ENCODE results near the gene RNF4. TPM values are rescaled to one million over a fixed set of nuclear protein-coding genes. Genes with fewer than 3 reads are reported as not detected.

The RNF4 gene
- total and polyA plus RNA-seq, 5 experiments from 2014 or later = 59.8 to 100 (median 88.3) TPM

DNA sequence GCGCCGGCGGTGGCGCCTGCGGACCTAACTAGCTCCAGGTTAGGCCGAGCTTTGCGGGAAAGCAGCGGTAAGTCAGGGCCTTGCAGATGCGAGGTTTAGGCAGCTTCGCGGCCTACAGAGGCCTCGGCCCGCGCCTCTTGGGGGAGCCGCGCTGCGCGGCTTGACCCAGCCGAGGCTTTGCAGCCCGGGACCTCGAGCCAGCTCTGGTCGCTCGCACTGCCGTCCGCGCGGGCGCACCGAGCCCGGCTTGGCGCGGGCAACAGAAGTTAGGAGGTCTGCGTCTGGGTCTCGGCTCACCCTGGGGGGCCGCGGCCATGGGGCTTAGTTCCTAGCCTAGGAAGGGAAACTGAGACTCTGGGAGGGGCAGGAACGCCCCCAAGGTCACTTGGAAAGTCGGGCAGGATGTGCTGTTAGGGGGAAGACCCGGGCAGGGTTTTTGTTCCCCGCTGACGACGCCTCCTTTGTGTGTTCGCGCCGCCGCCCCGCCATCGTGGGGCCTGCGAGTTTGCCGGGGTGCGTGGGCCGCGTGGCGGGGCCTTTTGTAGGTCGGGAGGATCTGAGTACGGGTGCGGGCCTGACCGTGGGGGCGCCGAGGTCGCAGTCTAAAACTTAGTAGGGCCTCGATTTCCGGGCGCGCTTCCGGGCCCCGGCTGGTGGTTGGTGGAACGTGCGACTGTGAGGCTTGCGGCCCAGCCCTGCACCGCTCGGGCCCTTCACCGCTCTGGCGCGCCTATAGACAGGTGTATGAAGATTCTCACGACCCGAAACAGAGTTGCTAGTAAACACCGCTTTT is 482 bp downstream of the RNF4 start:
- Mint-ChIP-seq H3K4me1 (peaks cover 23 to 65% (median 51%) of the 10 kb centered on the region in 4 donors), H3K36me3 (peaks cover 0 to 44% (median 13%) of the 10 kb centered on the region in 3 donors), H3K27me3 (no peaks in the 10 kb centered on the region), H3K27ac (peak overlapping the region; percentile 93 to 99 (median 98)), H3K4me3 (peak overlapping the region; percentile 92 to 98 (median 96)), H3K9me3 (no peaks in the 10 kb centered on the region)
- ATAC-seq = peak; percentile 60 to 65
- peak; percentile 63 to 87 (median 74) for DNase-seq
- POLR2A ChIA-PET = interaction anchor here (0.6 to 3.7 kb wide), 23 partner anchors 9 to 746 kb away, joined by 3 to 46 read pairs (median 4); partner anchors contain the start of genes CFAP99, FAM193A, HAUS3 and MXD4

GRCh38 chr4:2470791-2471190 is 1.9 kb downstream of the RNF4 start:
- H3K36me3 Mint-ChIP-seq = peaks cover 0 to 53% (median 14%) of the 10 kb centered on the region in 3 donors
- ATAC-seq (no peak), DNase-seq (peak in 1 of 10 donors; percentile 28)
- H3K9me3 Mint-ChIP-seq = no peaks in the 10 kb centered on the region
- POLR2A ChIA-PET = interaction anchor here (0.9 to 3.7 kb wide), 5 partner anchors 8 to 66 kb away, joined by 3 to 46 read pairs (median 4); partner anchors contain the start of gene FAM193A
- H3K4me3 Mint-ChIP-seq = peak overlapping the region; percentile 92 to 98 (median 96)
- H3K27me3 Mint-ChIP-seq = no peaks in the 10 kb centered on the region
- H3K4me1 Mint-ChIP-seq = peaks cover 26 to 77% (median 60%) of the 10 kb centered on the region in 4 donors
- H3K27ac Mint-ChIP-seq = peak overlapping the region; percentile 93 to 99 (median 98)

DNA sequence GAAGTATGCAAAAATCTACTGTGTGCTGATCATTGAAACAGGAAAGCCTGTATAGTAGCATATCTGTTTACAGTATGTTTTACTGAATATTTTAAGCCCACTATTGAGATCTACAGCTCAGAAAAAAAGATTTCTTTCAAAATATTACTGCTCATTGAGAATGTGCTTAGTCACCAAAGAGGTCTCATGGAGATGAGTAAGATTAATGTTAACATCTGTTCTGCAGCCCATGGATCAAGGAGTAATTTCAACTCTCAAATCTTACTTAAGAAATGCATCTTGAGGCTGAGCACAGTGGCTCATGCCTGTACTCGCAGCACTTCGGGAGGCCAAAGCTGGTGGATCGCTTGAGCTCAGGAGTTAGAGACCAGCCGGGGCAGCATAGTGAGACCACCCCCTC is 3.3 kb downstream of the RNF4 start:
- Mint-ChIP-seq H3K27ac (peak overlapping the region in 9 of 10 donors; percentile 22 to 99 (median 93)), H3K27me3 (no peaks in the 10 kb centered on the region), H3K4me1 (peaks cover 31 to 86% (median 72%) of the 10 kb centered on the region in 4 donors), H3K9me3 (no peaks in the 10 kb centered on the region), H3K4me3 (peak overlapping the region in 5 of 10 donors; percentile 5 to 98 (median 19)), H3K36me3 (peaks cover 0 to 65% (median 15%) of the 10 kb centered on the region in 3 donors)
- peak in 1 of 10 donors; percentile 36 for DNase-seq
- POLR2A ChIA-PET = interaction anchor here (0.7 kb wide), 1 partner anchor 108 kb away, joined by 3 read pairs; no protein-coding TSS in a partner anchor
- ATAC-seq = no peak

DNA sequence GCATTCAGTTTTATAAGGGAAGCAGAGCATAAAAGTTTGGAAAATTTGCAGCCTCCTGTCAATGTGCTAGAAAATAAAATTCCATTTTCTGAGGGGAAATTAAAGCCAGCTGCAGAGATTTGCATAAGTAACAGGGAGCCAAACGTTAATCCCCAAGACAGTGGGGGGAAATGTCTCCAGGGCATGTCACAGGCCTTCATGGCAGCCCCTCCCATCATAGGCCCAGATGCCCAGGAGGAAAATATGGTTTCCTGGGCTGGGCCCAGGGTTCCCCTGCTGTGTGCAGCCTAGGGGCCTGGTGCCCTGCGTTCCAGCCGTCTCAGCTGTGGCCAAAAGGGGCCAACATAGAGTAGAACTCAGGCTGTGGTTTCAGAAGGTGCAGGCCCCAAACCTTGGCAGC is 9.3 kb downstream of the RNF4 start:
- Mint-ChIP-seq H3K36me3 (peaks cover 0 to 73% (median 4%) of the 10 kb centered on the region in 3 donors), H3K27me3 (no peaks in the 10 kb centered on the region), H3K4me1 (peaks cover 50 to 97% (median 88%) of the 10 kb centered on the region in 4 donors), H3K27ac (peak overlapping the region in 9 of 10 donors; percentile 7 to 83 (median 63)), H3K4me3 (peak overlapping the region in 9 of 10 donors; percentile 41 to 71 (median 55)), H3K9me3 (no peaks in the 10 kb centered on the region)
- no peak for ATAC-seq
- POLR2A ChIA-PET = interaction anchor here (1.1 kb wide), 1 partner anchor 8 kb away, joined by 4 read pairs; no protein-coding TSS in a partner anchor
- peak in 1 of 10 donors; percentile 36 for DNase-seq

DNA sequence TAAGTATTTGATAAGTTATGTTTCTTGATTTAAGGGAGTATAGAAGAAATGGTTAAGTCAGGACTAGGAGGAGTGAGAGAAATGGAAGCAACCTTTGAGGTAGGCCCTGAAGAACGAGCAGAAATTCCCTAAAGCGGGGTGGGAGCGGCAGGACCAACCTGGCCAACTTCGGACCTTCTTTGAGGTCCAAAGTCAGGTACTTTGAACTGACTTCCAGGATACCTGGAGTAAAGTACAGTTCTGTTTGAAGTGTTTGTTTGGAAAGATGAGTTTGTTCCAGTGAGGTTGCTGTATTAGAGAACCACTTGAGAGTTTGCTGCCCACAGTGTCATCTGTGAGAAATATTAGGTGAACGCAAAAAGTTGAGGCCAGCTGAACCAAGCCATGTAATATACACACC is 11.7 kb downstream of the RNF4 start:
- H3K4me3 Mint-ChIP-seq = peak overlapping the region in 8 of 10 donors; percentile 7 to 71 (median 52)
- ATAC-seq (no peak), DNase-seq (peak in 1 of 10 donors; percentile 9)
- H3K27ac Mint-ChIP-seq = peak overlapping the region in 8 of 10 donors; percentile 19 to 86 (median 58)
- POLR2A ChIA-PET = interaction anchor here (1.8 kb wide), 1 partner anchor 12 kb away, joined by 9 read pairs; the partner anchor contains the start of gene RNF4
- H3K4me1 Mint-ChIP-seq = peaks cover 62 to 95% (median 93%) of the 10 kb centered on the region in 4 donors
- H3K27me3 Mint-ChIP-seq = no peaks in the 10 kb centered on the region
- H3K36me3 Mint-ChIP-seq = peaks cover 0 to 55% (median 4%) of the 10 kb centered on the region in 3 donors
- H3K9me3 Mint-ChIP-seq = no peaks in the 10 kb centered on the region

DNA sequence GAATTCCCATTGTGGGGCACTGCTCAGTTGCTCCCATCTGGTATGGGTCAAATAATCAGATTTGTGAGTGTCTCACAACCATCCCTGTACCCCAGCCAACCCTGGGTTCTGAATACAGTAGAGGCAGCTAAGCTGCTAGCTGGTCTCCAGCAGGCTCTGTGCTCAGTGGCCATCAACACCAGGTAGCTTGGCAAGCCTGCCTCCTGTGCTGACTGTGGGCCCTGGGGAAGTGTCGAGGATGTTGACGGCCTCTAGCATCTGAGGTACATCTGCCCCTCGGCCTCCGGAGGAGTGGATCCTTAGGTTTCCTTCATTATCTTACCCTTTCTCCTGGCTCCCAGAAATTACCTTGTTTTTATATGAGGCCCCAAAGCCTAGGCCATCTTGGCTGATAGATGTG is 13.3 kb downstream of the RNF4 start:
- Mint-ChIP-seq H3K4me3 (peak overlapping the region in 9 of 10 donors; percentile 38 to 78 (median 66)), H3K27ac (peak overlapping the region in 9 of 10 donors; percentile 5 to 87 (median 80)), H3K27me3 (no peaks in the 10 kb centered on the region), H3K36me3 (peaks cover 0 to 41% (median 2%) of the 10 kb centered on the region in 3 donors), H3K4me1 (peaks cover 66 to 97% (median 93%) of the 10 kb centered on the region in 4 donors), H3K9me3 (no peaks in the 10 kb centered on the region)
- ATAC-seq (no peak), DNase-seq (peak in 1 of 10 donors; percentile 38)
- POLR2A ChIA-PET = interaction anchor here (0.5 to 5.9 kb wide), 2 partner anchors 13 to 204 kb away, joined by 3 to 46 read pairs; partner anchors contain the start of gene RNF4

- H3K27me3 Mint-ChIP-seq = no peaks in the 10 kb centered on the region
- H3K36me3 Mint-ChIP-seq = peaks cover 0 to 39% (median 0%) of the 10 kb centered on the region in 3 donors
- POLR2A ChIA-PET = interaction anchor here (5.9 kb wide), 1 partner anchor 13 kb away, joined by 46 read pairs; the partner anchor contains the start of gene RNF4
- no peak for DNase-seq
- ATAC-seq = no peak
- peak overlapping the region in 9 of 10 donors; percentile 32 to 87 (median 82) for H3K27ac Mint-ChIP-seq
- peaks cover 63 to 97% (median 92%) of the 10 kb centered on the region in 4 donors for H3K4me1 Mint-ChIP-seq
- H3K9me3 Mint-ChIP-seq = no peaks in the 10 kb centered on the region
- peak overlapping the region in 9 of 10 donors; percentile 60 to 84 (median 68) for H3K4me3 Mint-ChIP-seq
Measured at GRCh38 chr4:2482693-2483092, 13.8 kb downstream of the RNF4 start.

DNA sequence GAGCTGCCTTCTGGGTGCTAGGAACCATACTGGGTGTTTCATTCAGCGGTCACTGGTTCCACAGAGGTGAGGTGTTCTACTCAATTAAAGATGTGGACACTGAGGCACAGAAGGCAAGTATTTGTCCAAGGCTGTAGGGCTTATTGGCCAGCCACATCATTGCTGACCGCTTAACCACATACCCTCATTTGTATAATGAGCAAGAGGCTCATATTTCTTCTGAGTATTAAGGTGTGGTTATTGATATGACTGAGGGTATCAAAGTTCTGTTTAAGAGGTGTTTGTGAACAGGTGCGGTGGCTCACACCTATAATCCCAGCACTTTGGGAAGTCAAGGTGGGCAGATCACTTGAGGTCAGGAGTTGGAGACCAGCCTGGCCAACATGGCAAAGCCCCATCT is 14.3 kb downstream of the RNF4 start:
- Mint-ChIP-seq H3K9me3 (no peaks in the 10 kb centered on the region), H3K36me3 (peaks cover 0 to 34% (median 0%) of the 10 kb centered on the region in 3 donors), H3K27me3 (no peaks in the 10 kb centered on the region), H3K4me1 (peaks cover 61 to 97% (median 92%) of the 10 kb centered on the region in 4 donors), H3K4me3 (peak overlapping the region in 8 of 10 donors; percentile 1 to 78 (median 64)), H3K27ac (peak overlapping the region in 9 of 10 donors; percentile 19 to 87 (median 77))
- no peak for ATAC-seq
- POLR2A ChIA-PET = interaction anchor here (5.9 kb wide), 1 partner anchor 14 kb away, joined by 46 read pairs; the partner anchor contains the start of gene RNF4
- DNase-seq = peak in 1 of 10 donors; percentile 10

- ATAC-seq = no peak
- Mint-ChIP-seq H3K4me1 (peaks cover 58 to 95% (median 88%) of the 10 kb centered on the region in 4 donors), H3K27me3 (no peaks in the 10 kb centered on the region), H3K27ac (peak overlapping the region; percentile 25 to 93 (median 88)), H3K4me3 (peak overlapping the region; percentile 68 to 92 (median 84)), H3K9me3 (no peaks in the 10 kb centered on the region), H3K36me3 (peaks cover 0 to 33% (median 0%) of the 10 kb centered on the region in 3 donors)
- POLR2A ChIA-PET = interaction anchor here (0.5 to 5.9 kb wide), 3 partner anchors 15 to 72 kb away, joined by 3 to 46 read pairs (median 5); partner anchors contain the start of gene RNF4
- DNase-seq = peak in 1 of 10 donors; percentile 16
Measured at GRCh38 chr4:2484185-2484584, 15.3 kb downstream of the RNF4 start.

DNA sequence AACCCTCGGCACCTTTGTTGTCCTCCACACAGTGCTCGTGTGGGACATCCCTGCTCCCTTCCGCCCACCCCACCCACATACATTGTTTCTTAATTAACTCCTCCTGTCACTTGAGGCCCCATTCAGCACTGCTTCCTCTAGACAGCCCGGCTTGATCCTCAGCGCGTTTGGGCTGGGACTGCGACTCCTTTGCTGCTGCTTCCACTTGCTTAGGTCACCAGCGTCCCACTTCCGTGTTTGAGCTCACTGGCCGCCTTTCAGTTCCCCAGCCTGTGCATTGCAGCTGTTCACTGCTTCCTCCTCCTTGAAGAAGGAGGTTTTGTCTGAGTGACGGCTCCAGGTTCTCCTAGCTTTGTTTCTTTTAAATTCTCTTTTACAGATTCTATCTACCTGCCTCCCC is 16.1 kb downstream of the RNF4 start:
- peak; percentile 95 for ATAC-seq

GRCh38 chr4:2485956-2486355 is 17.1 kb downstream of the RNF4 start:
- no peaks in the 10 kb centered on the region for H3K27me3 Mint-ChIP-seq

More for the DNA sequence above, 16.1 kb downstream of the RNF4 start:
- peak; percentile 46 to 83 (median 63) for DNase-seq
- Mint-ChIP-seq H3K36me3 (peaks cover 0 to 34% (median 0%) of the 10 kb centered on the region in 3 donors), H3K27ac (peak overlapping the region; percentile 84 to 93 (median 88)), H3K9me3 (no peaks in the 10 kb centered on the region), H3K4me3 (peak overlapping the region; percentile 68 to 92 (median 85)), H3K27me3 (no peaks in the 10 kb centered on the region), H3K4me1 (peaks cover 54 to 93% (median 88%) of the 10 kb centered on the region in 4 donors)
- POLR2A ChIA-PET = interaction anchor here (0.5 to 5.9 kb wide), 4 partner anchors 10 to 73 kb away, joined by 3 to 46 read pairs (median 5); partner anchors contain the start of gene RNF4

More at GRCh38 chr4:2485956-2486355, 17.1 kb downstream of the RNF4 start:
- DNase-seq = no peak
- peaks cover 50 to 93% (median 86%) of the 10 kb centered on the region in 4 donors for H3K4me1 Mint-ChIP-seq
- ATAC-seq = no peak
- POLR2A ChIA-PET = interaction anchor here (5.9 kb wide), 1 partner anchor 17 kb away, joined by 46 read pairs; the partner anchor contains the start of gene RNF4
- H3K36me3 Mint-ChIP-seq = peaks cover 0 to 37% (median 0%) of the 10 kb centered on the region in 3 donors
- H3K9me3 Mint-ChIP-seq = no peaks in the 10 kb centered on the region
- H3K27ac Mint-ChIP-seq = peak overlapping the region; percentile 18 to 90 (median 84)
- H3K4me3 Mint-ChIP-seq = peak overlapping the region in 8 of 10 donors; percentile 37 to 87 (median 81)

Data from naive thymus-derived CD8-positive, alpha-beta T cell (primary cell).